ENCODE data around the gene ZNF280B.
A peak's percentile ranks its signal among the peaks of the same experiment; 100 is the strongest.

The ZNF280B gene, protein sequence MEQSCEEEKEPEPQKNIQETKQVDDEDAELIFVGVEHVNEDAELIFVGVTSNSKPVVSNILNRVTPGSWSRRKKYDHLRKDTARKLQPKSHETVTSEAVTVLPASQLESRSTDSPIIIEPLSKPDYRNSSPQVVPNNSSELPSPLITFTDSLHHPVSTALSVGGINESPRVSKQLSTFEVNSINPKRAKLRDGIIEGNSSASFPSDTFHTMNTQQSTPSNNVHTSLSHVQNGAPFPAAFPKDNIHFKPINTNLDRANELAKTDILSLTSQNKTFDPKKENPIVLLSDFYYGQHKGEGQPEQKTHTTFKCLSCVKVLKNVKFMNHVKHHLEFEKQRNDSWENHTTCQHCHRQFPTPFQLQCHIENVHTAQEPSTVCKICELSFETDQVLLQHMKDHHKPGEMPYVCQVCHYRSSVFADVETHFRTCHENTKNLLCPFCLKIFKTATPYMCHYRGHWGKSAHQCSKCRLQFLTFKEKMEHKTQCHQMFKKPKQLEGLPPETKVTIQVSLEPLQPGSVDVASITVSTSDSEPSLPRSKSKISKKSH

DNA sequence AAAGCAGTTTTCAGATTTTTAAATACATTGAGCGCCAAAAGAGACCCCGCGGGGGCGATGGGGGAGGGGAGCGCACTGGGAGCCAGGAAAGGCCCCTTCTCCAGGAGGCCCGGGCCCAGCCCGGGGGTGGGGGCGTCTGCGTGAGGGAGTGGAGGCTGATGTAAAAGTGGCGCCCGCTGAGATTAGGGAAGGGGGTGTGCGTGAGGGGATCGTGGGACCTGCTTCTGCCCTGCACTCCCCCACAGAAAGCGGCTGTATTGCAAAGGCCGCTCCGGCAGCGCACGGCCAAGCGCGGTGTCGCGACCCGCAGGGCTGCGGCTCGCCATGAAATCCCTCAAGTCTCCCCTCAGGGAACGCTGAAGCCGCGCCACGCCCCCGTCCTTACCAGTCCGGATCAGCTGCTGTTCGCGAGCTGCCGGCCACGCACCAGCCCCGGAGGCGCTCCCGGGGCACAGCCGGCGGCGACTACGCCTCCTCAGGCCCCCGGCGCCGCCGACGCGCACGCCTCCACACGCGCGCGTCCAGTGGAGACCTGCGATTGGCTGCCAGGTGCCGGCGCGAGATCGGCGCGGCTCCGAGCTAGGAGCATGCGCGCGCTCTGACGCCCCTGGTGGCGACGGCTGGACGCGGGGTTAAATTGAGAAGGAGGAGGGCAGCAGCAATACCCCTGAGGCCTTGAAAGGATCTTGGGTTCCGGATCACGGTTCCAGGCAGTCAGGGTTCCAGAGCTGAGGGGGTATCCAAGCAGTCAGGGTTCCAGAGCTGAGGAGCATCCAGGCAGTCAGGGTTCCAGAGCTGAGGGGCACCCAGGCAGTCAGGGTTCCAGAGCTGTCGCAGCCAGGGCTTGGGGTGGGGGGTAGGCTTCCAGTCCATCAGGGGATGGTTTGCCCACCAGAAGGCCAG lies at the start of gene ZNF280B:
Gene ZNF280B, minus strand, starts transcription at position 469 of the 903 bp plus-strand sequence. CDS start 19,344 bp downstream, outside the sequence.
- peak; percentile 100 for ATAC-seq
- TF ChIP-seq SNAI2 (CRISPR knock-in tag; IDR thresholded peaks at IDR 0.05) (no peak), PPARA (CRISPR knock-in tag; IDR thresholded peaks at IDR 0.05; ENCODE audit: borderline replicate concordance) (peak; percentile 45; the same call in 1 of the 2 replicates)

DNA sequence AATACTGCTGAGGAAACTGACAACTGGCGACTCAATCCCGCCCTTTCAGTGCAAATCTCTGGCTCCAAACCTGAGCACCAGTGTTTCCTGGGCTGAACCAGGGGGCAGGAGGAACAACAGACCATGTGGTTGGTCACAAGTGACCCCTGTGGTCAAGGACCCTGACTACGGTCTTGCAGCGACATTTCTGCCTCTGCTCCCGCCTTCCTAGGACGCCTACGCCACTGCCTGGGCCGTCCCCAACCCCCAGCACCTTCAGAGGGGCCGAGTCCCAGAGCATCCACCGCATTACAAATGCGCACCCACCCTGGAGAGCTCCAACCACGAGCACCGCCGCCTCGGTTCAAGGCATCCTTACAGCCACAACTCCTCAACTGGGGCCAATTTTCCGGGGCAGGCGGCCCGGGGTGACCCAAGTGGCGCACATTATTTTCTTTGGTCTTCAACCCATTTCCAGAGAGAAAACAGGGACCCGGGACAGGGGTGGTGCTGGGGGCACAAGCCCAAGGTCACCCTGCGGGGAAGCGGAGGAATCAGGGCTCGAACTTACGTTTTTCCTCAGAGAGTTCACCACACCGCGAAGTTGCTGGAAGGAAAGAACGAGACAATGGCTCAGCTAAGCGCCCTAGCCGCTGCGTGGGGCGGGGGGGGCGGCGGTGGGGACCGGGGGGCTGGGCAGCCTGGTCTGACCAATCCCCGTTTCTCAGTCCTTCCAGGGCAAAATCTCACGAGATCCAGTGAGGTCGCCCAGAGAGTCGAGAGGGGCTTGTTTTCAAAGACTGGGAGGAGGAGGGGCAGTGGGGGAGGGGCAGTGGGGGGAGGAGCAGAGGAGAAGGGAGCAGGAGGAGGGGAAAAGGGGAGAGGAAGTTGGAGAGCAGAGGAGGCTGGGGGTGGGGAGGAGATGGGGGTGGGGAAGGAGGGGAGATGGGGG lies 48.7 kb upstream of the ZNF280B start:
- ATAC-seq: peak; percentile 40
- 0 out of 2 replicates have a peak, but pooled peaks have one; percentile 19 for TF ChIP-seq PPARA (CRISPR knock-in tag; IDR thresholded peaks at IDR 0.05; ENCODE audit: borderline replicate concordance)
- TF ChIP-seq RARB (CRISPR knock-in tag; IDR thresholded peaks at IDR 0.05): no peak

DNA sequence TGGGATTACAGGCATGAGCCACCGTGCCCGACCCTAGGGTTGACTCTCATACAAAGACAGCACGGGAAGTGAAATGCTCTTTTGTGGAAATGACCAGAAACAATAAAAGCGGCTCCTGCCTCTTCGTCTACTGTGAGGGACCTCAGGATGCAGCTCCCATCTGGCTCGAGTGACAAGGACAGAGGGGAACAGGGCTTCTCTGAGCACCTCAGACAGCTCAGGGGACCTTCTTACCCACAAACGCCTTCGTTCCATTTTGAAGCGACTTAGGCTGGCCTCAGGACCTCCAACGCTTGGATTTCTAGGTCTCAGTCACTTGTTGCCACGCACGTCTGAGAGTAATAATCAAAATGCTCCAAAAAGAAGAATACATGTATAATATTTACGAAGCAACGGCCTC lies 48.0 kb upstream of the ZNF280B start:
- TF ChIP-seq, protein P1, sequence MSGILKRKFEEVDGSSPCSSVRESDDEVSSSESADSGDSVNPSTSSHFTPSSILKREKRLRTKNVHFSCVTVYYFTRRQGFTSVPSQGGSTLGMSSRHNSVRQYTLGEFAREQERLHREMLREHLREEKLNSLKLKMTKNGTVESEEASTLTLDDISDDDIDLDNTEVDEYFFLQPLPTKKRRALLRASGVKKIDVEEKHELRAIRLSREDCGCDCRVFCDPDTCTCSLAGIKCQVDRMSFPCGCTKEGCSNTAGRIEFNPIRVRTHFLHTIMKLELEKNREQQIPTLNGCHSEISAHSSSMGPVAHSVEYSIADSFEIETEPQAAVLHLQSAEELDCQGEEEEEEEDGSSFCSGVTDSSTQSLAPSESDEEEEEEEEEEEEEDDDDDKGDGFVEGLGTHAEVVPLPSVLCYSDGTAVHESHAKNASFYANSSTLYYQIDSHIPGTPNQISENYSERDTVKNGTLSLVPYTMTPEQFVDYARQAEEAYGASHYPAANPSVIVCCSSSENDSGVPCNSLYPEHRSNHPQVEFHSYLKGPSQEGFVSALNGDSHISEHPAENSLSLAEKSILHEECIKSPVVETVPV (CRISPR knock-in tag; IDR thresholded peaks at IDR 0.05): no peak
- TF ChIP-seq, protein P2, sequence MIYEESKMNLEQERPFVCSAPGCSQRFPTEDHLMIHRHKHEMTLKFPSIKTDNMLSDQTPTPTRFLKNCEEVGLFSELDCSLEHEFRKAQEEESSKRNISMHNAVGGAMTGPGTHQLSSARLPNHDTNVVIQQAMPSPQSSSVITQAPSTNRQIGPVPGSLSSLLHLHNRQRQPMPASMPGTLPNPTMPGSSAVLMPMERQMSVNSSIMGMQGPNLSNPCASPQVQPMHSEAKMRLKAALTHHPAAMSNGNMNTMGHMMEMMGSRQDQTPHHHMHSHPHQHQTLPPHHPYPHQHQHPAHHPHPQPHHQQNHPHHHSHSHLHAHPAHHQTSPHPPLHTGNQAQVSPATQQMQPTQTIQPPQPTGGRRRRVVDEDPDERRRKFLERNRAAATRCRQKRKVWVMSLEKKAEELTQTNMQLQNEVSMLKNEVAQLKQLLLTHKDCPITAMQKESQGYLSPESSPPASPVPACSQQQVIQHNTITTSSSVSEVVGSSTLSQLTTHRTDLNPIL (CRISPR knock-in tag; IDR thresholded peaks at IDR 0.05; ENCODE audit: low read depth): no peak
- TF ChIP-seq ZFP30 (CRISPR knock-in tag; IDR thresholded peaks at IDR 0.05) (no peak), BACH2 (CRISPR knock-in tag; IDR thresholded peaks at IDR 0.05; ENCODE audit: borderline replicate concordance) (no peak), TCF4 (CRISPR knock-in tag; IDR thresholded peaks at IDR 0.05; ENCODE audit: borderline replicate concordance) (no peak), ZNF565 (CRISPR knock-in tag; conservative IDR thresholded peaks at IDR 0.05; ENCODE audit: low read depth) (no peak), ZNF8 (CRISPR knock-in tag; IDR thresholded peaks at IDR 0.05) (no peak)
- TF ChIP-seq, protein P3, sequence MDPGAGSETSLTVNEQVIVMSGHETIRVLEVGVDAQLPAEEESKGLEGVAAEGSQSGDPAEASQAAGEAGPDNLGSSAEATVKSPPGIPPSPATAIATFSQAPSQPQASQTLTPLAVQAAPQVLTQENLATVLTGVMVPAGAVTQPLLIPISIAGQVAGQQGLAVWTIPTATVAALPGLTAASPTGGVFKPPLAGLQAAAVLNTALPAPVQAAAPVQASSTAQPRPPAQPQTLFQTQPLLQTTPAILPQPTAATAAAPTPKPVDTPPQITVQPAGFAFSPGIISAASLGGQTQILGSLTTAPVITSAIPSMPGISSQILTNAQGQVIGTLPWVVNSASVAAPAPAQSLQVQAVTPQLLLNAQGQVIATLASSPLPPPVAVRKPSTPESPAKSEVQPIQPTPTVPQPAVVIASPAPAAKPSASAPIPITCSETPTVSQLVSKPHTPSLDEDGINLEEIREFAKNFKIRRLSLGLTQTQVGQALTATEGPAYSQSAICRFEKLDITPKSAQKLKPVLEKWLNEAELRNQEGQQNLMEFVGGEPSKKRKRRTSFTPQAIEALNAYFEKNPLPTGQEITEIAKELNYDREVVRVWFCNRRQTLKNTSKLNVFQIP (CRISPR knock-in tag; IDR thresholded peaks at IDR 0.05; ENCODE audit: borderline replicate concordance, low read depth): no peak
- no peak for ATAC-seq

DNA sequence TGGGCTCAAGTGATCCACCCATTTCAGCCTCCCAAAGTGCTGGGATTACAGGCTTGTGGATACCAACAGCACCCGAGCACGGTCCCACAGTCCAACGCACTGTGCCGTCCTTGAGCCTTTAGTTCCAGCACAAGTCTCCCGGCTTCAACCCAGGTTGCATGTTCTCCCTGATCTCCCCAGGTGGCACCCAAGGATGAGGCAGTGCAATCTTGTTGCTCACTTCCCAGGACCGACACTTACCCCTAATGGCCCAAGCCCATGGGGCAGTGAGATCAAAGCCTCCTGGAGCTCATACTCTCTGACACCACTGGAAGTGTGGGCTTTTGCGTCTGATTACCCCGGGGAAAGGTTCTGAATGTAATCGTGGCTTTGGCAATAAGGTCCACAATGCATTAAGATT lies 47.1 kb upstream of the ZNF280B start:
- no peak for TF ChIP-seq CSDC2 (CRISPR knock-in tag; IDR thresholded peaks at IDR 0.05)
- no peak for TF ChIP-seq TCF4 (CRISPR knock-in tag; IDR thresholded peaks at IDR 0.05; ENCODE audit: borderline replicate concordance)
- TF ChIP-seq PPARA (CRISPR knock-in tag; IDR thresholded peaks at IDR 0.05; ENCODE audit: borderline replicate concordance): no peak
- TF ChIP-seq ZNF565 (CRISPR knock-in tag; conservative IDR thresholded peaks at IDR 0.05; ENCODE audit: low read depth): no peak
- no peak for TF ChIP-seq OSR1 (CRISPR knock-in tag; IDR thresholded peaks at IDR 0.05)
- TF ChIP-seq, protein P1 (CRISPR knock-in tag; IDR thresholded peaks at IDR 0.05): no peak
- TF ChIP-seq ARNTL (CRISPR knock-in tag; IDR thresholded peaks at IDR 0.05; ENCODE audit: borderline replicate concordance, low read depth): no peak
- TF ChIP-seq ISL1 (CRISPR knock-in tag; IDR thresholded peaks at IDR 0.05): no peak
- TF ChIP-seq, protein P2 (CRISPR knock-in tag; IDR thresholded peaks at IDR 0.05; ENCODE audit: low read depth): no peak
- TF ChIP-seq GLIS3 (CRISPR knock-in tag; IDR thresholded peaks at IDR 0.05): no peak
- TF ChIP-seq, protein P4, sequence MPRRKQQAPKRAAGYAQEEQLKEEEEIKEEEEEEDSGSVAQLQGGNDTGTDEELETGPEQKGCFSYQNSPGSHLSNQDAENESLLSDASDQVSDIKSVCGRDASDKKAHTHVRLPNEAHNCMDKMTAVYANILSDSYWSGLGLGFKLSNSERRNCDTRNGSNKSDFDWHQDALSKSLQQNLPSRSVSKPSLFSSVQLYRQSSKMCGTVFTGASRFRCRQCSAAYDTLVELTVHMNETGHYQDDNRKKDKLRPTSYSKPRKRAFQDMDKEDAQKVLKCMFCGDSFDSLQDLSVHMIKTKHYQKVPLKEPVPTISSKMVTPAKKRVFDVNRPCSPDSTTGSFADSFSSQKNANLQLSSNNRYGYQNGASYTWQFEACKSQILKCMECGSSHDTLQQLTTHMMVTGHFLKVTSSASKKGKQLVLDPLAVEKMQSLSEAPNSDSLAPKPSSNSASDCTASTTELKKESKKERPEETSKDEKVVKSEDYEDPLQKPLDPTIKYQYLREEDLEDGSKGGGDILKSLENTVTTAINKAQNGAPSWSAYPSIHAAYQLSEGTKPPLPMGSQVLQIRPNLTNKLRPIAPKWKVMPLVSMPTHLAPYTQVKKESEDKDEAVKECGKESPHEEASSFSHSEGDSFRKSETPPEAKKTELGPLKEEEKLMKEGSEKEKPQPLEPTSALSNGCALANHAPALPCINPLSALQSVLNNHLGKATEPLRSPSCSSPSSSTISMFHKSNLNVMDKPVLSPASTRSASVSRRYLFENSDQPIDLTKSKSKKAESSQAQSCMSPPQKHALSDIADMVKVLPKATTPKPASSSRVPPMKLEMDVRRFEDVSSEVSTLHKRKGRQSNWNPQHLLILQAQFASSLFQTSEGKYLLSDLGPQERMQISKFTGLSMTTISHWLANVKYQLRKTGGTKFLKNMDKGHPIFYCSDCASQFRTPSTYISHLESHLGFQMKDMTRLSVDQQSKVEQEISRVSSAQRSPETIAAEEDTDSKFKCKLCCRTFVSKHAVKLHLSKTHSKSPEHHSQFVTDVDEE (CRISPR knock-in tag; IDR thresholded peaks at IDR 0.05): no peak
- no peak for TF ChIP-seq ZNF70 (CRISPR knock-in tag; IDR thresholded peaks at IDR 0.05)
- TF ChIP-seq ZFP3 (CRISPR knock-in tag; IDR thresholded peaks at IDR 0.05): no peak
- TF ChIP-seq RARB (CRISPR knock-in tag; IDR thresholded peaks at IDR 0.05): no peak
- ATAC-seq: no peak
